GM12875 (cell line): ENCODE data around the gene FABP3.

Source experiments
- H3K4me3 ChIP-seq: one replicate; pipeline ENCODE4 v1.5.1; 2011; ENCODE audit warnings: low read depth, low read length, control low read depth
- TF ChIP-seq, protein P1 (sequence below): IDR thresholded peaks from 2 replicates; pipeline ENCODE4 v1.5.1; 2011; ENCODE audit warnings: low read depth, mild to moderate bottlenecking, control low read depth, inconsistent platforms, low read length, moderate library complexity, borderline replicate concordance; ENCODE audit not compliant: insufficient read depth

Gene FABP3

DNA sequence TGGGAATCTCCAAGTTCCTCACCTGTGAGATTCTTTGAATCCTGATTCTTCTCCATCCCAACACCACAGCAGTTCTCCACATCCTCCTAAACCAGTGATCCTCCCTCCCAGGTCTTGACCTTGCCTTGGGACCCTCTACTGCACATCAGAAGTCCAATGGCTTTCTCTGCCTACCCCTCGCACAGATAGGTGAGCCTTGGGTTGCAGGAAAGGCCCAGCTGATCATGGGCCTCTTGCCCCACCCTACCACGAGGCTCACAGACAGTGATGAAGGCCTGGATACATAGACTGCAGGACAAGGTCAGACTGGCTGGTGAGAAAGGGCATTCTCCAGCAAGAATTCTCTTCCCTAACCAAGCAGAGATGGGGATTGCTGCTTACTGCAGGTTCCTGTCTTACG is 825 bp downstream of the FABP3 start:
- TF ChIP-seq, protein P1, sequence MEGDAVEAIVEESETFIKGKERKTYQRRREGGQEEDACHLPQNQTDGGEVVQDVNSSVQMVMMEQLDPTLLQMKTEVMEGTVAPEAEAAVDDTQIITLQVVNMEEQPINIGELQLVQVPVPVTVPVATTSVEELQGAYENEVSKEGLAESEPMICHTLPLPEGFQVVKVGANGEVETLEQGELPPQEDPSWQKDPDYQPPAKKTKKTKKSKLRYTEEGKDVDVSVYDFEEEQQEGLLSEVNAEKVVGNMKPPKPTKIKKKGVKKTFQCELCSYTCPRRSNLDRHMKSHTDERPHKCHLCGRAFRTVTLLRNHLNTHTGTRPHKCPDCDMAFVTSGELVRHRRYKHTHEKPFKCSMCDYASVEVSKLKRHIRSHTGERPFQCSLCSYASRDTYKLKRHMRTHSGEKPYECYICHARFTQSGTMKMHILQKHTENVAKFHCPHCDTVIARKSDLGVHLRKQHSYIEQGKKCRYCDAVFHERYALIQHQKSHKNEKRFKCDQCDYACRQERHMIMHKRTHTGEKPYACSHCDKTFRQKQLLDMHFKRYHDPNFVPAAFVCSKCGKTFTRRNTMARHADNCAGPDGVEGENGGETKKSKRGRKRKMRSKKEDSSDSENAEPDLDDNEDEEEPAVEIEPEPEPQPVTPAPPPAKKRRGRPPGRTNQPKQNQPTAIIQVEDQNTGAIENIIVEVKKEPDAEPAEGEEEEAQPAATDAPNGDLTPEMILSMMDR: no peak
- no peak overlapping the region for H3K4me3 ChIP-seq

GRCh38 chr1:31371121-31371959 is 1.5 kb downstream of the FABP3 start:
- H3K4me3 ChIP-seq: no peak overlapping the region
- TF ChIP-seq, protein P1: no peak

DNA sequence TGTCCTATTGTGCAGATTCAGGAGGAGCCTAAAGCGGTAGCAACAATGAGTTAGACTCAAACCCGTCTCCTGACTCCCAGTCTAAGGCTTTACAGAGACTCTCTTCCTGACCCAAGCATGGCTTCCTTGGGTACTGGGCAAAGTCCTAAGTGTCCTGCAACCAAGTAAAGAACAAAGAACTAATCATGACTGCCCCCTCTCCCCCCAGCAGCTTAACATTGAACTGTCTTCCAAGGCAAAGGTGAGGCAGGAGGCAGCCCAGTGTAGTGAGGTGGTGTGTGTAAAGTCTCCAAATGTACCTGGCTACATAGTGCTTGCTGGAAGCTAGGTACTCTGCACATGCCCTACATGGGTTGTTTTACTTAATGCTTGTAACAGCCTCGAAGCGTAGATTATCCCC is 2.3 kb downstream of the FABP3 start:
- H3K4me3 ChIP-seq: no peak overlapping the region
- TF ChIP-seq, protein P1: no peak

- TF ChIP-seq, protein P1: no peak
- no peak overlapping the region for H3K4me3 ChIP-seq
Observed at GRCh38 chr1:31370021-31370420, 2.9 kb downstream of the FABP3 start.

DNA sequence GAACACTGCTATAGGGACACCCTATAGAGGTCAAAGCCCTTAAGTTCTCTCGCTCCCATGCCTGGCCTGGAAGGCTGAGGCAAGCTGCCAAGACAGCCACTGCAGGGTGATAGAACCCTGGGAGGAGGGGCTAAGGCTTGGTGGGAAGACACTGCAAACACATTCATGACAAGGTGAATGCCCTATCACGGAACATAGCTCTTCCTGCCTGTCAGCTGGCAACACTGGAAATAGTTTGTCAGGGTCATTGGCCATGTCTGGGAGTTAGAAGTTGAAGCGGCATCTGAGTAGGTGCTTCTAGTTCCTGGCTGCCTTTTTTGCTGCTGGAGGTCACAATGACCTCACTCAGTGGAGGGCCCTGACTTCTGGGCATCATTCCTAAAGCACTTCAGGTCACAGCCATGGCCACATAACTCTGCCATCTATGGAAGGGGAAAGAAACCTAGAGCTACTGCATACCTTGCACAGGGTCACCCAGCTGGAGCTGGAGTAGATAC is 4.2 kb downstream of the FABP3 start:
- TF ChIP-seq, protein P1: no peak
- no peak overlapping the region for H3K4me3 ChIP-seq

DNA sequence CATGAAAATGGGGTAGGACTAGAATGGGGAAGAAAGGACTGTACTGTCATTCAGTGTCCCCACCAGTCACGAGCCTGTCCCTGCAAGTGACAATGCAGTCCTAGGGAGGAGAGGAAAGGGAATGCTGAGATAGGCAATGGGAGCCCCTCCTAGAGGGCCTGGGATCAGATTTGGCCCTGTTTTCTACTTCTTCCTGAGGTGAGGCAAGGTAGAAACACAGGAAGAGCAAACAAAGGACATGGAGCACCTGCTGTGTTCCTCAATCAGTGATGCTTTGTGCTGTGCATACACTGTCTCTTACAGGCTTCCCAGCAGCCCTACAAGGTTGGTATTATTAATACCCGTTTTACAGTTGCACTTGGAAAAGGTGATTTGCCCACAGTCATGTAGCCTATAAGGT is 6.1 kb downstream of the FABP3 start:
- no peak overlapping the region for H3K4me3 ChIP-seq
- TF ChIP-seq, protein P1: no peak
